ENCODE data around the gene LACC1. TPM values are rescaled to one million over a fixed set of nuclear protein-coding genes. Genes with fewer than 3 reads are reported as not detected.

Gene LACC1
- total and polyA plus RNA-seq, 10 of the 15 experiments (the other 5 are each of a cell fraction or from before 2014, with no cell fraction given): 0.03 to 3.7 (median 3.0) TPM

- H3K9ac ChIP-seq (ENCODE audit: control insufficient read depth, insufficient read depth, low read length): no peak overlapping the region
- H3K36me3 ChIP-seq (ENCODE audit: control insufficient read depth in 2 of 2, insufficient read depth in 2 of 2, low read length in 1 of 2): no peaks in the 10 kb centered on the region
- RAD21 ChIA-PET (ENCODE audit: unreplicated experiment): no interaction called here
- in situ Hi-C loops (cut with MboI): loop anchor here (10.0 kb wide), 1 partner anchor 903 kb away; no protein-coding TSS in a partner anchor
- no peaks in the 10 kb centered on the region for H3K79me2 ChIP-seq (ENCODE audit: control insufficient read depth, insufficient read depth, low read length)
- CTCF ChIA-PET: interaction anchor here (1.2 kb wide), 1 partner anchor 30 kb away, joined by 3 read pairs; no protein-coding TSS in a partner anchor
- no peak overlapping the region for H3K27ac ChIP-seq (ENCODE audit: control insufficient read depth, insufficient read depth)
- H3K4me1 ChIP-seq (ENCODE audit: control insufficient read depth, insufficient read depth, low read length): peaks cover 19% of the 10 kb centered on the region
- H3K4me2 ChIP-seq (ENCODE audit: control insufficient read depth, insufficient read depth): no peak overlapping the region
- TF ChIP-seq SUPT20H (IDR thresholded peaks at IDR 0.05; ENCODE audit: borderline replicate concordance, control insufficient read depth, low read depth, low read length) (no peak), PAX8 (IDR thresholded peaks at IDR 0.05) (no peak), CREM (IDR thresholded peaks at IDR 0.05; ENCODE audit: low read depth) (no peak), ZBED1 (IDR thresholded peaks at IDR 0.05; ENCODE audit: borderline replicate concordance) (no peak), HDAC6 (IDR thresholded peaks at IDR 0.05; ENCODE audit: unreplicated experiment) (no peak), NR2C2 (IDR thresholded peaks at IDR 0.05; ENCODE audit: borderline replicate concordance, control insufficient read depth, insufficient read length, low read depth) (no peak), SUZ12 (IDR thresholded peaks at IDR 0.05; ENCODE audit: unreplicated experiment) (no peak), POLR2A (IDR thresholded peaks at IDR 0.05; ENCODE audit: low read depth, low read length) (no peak), ETV6 (conservative IDR thresholded peaks at IDR 0.05 in 1 of 2, IDR thresholded peaks at IDR 0.05 in 1 of 2; ENCODE audit: borderline replicate concordance in 1 of 2, low read depth in 1 of 2) (no peak), NR2C1 (IDR thresholded peaks at IDR 0.05) (no peak), LARP7 (IDR thresholded peaks at IDR 0.05) (no peak)
- TF ChIP-seq, protein P1, sequence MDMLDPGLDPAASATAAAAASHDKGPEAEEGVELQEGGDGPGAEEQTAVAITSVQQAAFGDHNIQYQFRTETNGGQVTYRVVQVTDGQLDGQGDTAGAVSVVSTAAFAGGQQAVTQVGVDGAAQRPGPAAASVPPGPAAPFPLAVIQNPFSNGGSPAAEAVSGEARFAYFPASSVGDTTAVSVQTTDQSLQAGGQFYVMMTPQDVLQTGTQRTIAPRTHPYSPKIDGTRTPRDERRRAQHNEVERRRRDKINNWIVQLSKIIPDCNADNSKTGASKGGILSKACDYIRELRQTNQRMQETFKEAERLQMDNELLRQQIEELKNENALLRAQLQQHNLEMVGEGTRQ (IDR thresholded peaks at IDR 0.05; ENCODE audit: borderline replicate concordance, low read depth, low read length): no peak
- H3K9me3 ChIP-seq (replicated peaks; ENCODE audit: control insufficient read depth, insufficient read depth, low read length): no peaks in the 10 kb centered on the region; the same call in 2 of the 3 replicates
- H3K4me3 ChIP-seq: no peak overlapping the region
- DNase-seq (ENCODE audit: low read depth, low spot score) (no peak), FAIRE-seq (no peak), ATAC-seq (no peak)
- SMC1A ChIA-PET (ENCODE audit: uncharacterized antibody, unreplicated experiment): no interaction called here
- H3K27me3 ChIP-seq (replicated peaks in 1 of 2; ENCODE audit: control insufficient read depth in 2 of 2, insufficient read depth in 2 of 2, low read length in 1 of 2): no peaks in the 10 kb centered on the region
- POLR2A ChIA-PET: no interaction called here
- BruUV-seq (replicated peaks): no TSS peak
- intact Hi-C loops (cut with micrococcal nuclease; ENCODE audit: unreplicated experiment): loop anchor here (10.0 kb wide), 1 partner anchor 913 kb away; no protein-coding TSS in a partner anchor
- H4K20me1 ChIP-seq (ENCODE audit: control insufficient read depth, insufficient read depth): no peaks in the 10 kb centered on the region
- no peak overlapping the region for H2AFZ ChIP-seq (ENCODE audit: control insufficient read depth, low read depth, low read length)
Observed at GRCh38 chr13:43877326-43877725, 2.4 kb upstream of the LACC1 start.

All from GM12878 (cell line).